Activated T-cell treated with anti-CD3 and anti-CD28 coated beads for 4 hours (primary cell): ENCODE measurements around the gene NOX3.
"Not testable (repeated sequence)": the region's sequence is repeated elsewhere in the genome, so short reads cannot be mapped to it uniquely, and the experiment has no call there.

Experiments used
- DNase-seq: peaks from one replicate; pipeline ENCODE4 v3.0.0-alpha.2; 2020

Gene NOX3

DNA sequence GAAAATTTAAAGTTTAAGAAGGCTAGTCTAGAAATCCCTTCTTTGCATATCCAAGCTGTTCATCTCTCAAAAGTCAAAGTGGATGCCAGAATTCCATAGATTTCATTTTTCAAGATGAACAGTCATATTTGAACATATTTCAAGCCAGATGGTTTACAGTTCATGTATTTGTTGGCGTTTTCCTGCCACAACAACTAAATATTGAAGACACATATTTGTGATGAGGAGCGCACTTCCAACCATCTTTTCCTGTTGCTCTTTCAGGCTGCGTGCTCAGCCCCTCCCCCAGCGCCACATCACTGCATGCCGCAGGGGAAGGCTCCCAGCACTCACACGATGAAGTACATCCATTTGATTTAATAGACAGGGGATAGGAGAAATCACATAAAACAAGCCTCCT, 5.9 kb upstream of the NOX3 start:
- DNase-seq: no peak

DNA sequence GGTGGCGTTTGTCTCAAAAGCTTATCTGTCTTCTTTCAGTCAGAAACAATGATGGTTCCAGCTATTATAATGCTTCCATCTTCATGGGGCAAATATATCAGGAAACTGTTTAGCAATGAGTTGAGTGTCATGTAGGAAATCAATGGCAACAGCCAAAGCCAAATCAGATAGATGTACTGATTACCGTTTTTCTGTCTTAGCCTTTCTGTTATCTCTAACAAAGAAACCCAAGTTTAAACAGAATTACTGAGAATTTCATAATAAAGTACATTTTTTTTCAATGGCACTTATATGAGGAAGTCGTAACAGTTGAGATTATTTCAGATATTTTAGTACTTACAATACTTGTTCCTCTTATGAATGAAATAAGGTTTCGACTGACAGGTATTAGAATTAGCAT, 1.2 kb downstream of the NOX3 start:
- no peak for DNase-seq

DNA sequence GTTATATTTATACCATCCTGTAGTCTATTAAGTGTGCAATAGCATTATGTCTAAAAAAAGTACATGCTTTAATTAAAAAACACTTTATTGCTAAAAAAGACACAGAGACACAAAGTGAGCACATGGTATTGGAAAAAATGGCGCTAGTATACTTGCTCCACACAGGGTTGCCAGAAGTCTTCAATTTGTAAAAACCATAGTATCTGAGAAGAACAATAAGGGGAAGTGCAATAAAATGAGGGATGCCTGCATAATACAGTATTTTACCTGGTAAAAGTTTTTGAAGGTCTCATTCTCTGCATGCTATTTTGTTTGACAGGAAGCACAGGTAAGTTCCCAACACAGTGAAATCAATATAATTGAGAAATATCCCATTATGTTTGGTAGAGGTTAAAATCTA, 1.6 kb downstream of the NOX3 start:
- no peak for DNase-seq

GRCh38 chr6:155452576-155452975, 3.1 kb downstream of the NOX3 start:
- DNase-seq: no peak

GRCh38 chr6:155451530-155451929, 4.1 kb downstream of the NOX3 start:
- not testable (repeated sequence) for DNase-seq

DNA sequence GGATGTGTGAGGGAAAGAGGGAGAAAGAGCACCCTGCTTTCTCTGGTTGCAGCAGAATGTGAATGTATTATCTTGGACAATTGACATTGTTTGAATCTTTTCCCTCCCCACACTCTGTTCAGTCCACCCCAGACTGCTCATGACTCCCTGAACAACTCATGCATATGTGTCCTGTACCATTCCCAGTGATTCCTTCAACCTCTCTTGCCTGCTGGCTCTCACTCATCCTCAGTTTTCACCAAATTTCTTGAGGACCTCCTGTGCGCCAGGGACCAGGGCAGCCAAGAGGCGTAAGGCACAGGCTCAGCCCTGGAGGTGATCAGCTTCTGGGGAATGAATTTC, 5.4 kb downstream of the NOX3 start:
- no peak for DNase-seq

GRCh38 chr6:155449450-155450239, 6.0 kb downstream of the NOX3 start:
- no peak for DNase-seq

- no peak for DNase-seq
Measured at GRCh38 chr6:155448668-155449449, 6.8 kb downstream of the NOX3 start.

DNA sequence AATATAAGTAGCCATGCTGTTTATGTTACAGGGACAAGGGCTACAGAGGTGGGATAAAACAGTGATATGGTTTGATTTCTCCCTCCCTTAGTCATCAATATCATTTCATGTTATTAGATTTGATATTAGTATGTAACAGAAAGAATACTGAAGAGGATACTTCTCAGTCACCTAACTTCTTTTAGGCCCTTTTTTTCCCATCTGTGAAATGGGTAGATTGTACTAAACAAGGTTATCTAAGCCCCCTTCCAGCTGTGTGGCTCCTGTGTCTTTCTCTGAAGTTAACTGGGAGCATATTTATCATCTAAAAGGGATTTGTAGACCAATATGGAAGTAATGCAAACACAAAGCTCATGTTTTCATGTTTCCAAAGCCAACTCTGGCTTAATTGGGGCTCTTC, 7.7 kb downstream of the NOX3 start:
- DNase-seq: no peak

GRCh38 chr6:155444952-155445903, 10.4 kb downstream of the NOX3 start:
- DNase-seq: no peak

- DNase-seq: no peak
Measured at GRCh38 chr6:155444120-155444917, 11.3 kb downstream of the NOX3 start.

DNA sequence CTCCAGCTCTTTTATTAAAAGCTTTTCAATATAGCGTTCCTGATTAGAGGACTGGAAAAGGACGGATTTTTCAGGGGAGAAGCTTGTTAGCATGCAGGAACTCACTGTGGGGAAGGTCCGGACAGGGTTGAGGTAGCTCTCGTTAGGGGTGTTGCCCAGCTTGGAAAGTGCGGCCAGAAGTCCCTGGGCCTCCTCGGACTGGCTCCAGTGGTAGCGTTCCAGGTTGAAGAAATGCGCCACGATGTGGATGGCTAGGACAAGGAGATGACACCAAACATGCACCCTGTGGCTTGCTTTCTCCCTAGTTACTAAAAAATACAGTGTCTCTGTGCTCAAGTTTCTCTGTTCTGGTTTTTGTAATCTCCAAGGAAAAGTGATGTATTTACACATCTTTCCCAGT, 12.5 kb downstream of the NOX3 start:
- DNase-seq: no peak

GRCh38 chr6:155442562-155442961, 13.1 kb downstream of the NOX3 start:
- no peak for DNase-seq

DNA sequence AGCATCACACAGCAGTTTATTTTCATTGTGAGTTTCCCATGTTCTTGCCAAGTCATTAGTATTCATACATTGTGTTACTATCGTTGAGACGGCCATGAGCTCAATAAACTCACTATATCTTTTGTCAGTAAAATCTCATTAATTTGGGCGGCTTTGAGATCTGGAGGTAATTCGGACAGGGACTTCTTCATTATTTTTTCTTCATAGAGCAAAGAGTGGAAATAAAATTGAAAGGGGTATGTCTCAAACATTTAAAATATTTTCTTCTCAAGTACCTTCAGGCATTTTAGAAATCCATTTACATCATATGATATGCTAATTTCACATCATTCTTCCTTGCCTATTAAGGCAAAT, 14.6 kb downstream of the NOX3 start:
- no peak for DNase-seq

DNA sequence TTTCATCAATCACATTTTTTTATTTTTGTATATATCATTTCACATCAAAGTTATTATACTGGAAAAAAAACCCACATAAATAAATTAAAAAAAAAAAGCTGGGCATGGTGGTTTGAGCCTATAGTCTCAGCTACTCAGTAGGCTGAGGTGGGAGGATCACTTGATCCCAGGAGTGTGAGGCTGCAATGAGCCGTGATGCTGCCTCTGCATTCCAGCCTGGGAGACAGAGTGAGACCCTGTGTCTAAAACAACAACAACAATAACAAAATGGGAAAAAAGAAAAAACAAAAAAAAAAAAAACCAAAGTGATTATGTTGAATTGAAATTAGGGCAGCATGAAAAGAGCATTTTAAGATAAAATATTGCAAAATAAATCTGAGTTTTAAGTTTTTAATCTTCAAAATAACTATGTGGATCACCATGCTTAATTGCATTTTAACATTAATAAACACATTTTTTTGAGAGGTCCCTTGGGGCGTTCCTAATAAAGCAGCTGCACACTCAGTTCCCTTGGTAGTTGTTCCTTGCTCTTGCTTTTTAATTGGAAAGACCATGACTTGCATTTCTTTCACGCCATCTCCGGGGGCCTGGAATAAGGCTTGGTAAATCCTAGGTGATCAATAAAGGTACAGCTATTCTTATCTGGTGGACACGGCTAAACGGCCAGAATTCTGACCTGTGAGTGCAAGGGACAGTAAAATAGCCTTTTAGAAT, 15.1 kb downstream of the NOX3 start:
- DNase-seq: no peak

- no peak for DNase-seq
Measured at GRCh38 chr6:155439376-155439775, 16.3 kb downstream of the NOX3 start.

GRCh38 chr6:155436981-155437749, 18.5 kb downstream of the NOX3 start:
- no peak for DNase-seq

GRCh38 chr6:155434829-155435423, 20.7 kb downstream of the NOX3 start:
- DNase-seq: no peak

DNA sequence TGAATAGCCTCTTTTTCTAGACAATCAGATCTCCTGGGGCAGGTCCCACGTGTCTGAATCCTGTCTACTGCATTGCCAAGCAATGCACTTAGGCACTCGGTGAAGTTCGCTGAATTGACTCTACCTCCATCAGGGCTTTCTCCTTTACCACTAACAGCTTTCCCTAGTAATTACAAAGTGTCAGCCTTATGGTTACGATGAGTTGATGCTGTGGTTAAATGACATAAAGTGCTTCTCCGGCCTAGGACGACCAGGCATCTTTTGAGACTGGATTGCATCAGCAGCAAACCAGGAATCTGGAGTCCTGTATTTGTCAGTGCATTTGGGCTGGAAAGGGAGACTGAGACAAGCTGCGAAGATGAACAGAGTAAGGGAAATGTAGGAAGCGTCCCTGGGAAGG, 21.5 kb downstream of the NOX3 start:
- DNase-seq: no peak

- DNase-seq: no peak
Measured at GRCh38 chr6:155432293-155432692, 23.3 kb downstream of the NOX3 start.
